Neuronal stem cell (in vitro differentiated cells): ENCODE measurements around the gene PCF11.

Experiments
- DNase-seq: peaks from one replicate; pipeline ENCODE4 v3.0.0-alpha.2; 2013; ENCODE audit warnings: low spot score
- H2AFZ ChIP-seq: one replicate; pipeline ENCODE4 v1.6.1; 2013; ENCODE audit warnings: mild to moderate bottlenecking, low read length, inconsistent platforms
- H2AK5ac ChIP-seq: 2 replicates; pipeline ENCODE4 v1.6.1; 2013; ENCODE audit warnings: low read depth, mild to moderate bottlenecking, inconsistent platforms, low read length, moderate library complexity, mixed read lengths
- H2BK120ac ChIP-seq: 2 replicates; pipeline ENCODE4 v1.6.1; 2013; ENCODE audit warnings: low read depth, mild to moderate bottlenecking, inconsistent platforms, low read length, moderate library complexity, mixed read lengths
- H2BK12ac ChIP-seq: one replicate; pipeline ENCODE4 v1.6.1; 2013; ENCODE audit warnings: low read length, inconsistent platforms
- H2BK15ac ChIP-seq: 2 replicates; pipeline ENCODE4 v1.6.1; 2013; ENCODE audit warnings: mild to moderate bottlenecking, low read length, inconsistent platforms, mixed read lengths
- H2BK5ac ChIP-seq: one replicate; pipeline ENCODE4 v1.6.1; 2013; ENCODE audit warnings: inconsistent platforms, mild to moderate bottlenecking, low read length, moderate library complexity
- H3K14ac ChIP-seq: one replicate; pipeline ENCODE4 v1.6.1; 2013; ENCODE audit warnings: low read length, inconsistent platforms
- H3K18ac ChIP-seq: 2 replicates; pipeline ENCODE4 v1.6.1; 2013; ENCODE audit warnings: low read length, inconsistent platforms
- H3K23ac ChIP-seq: 2 replicates; pipeline ENCODE4 v1.6.1; 2013; ENCODE audit warnings: low read depth, mild to moderate bottlenecking, mixed read lengths, low read length, inconsistent platforms; ENCODE audit not compliant: poor library complexity
- H3K27ac ChIP-seq: replicated peaks from 3 replicates; pipeline ENCODE4 v1.5.1; 2013; ENCODE audit warnings: low read length, inconsistent platforms
- H3K27me3 ChIP-seq, 3 experiments: 2 replicates each; pipeline ENCODE4 v1.6.1; 2013; ENCODE audit warnings: low read length in 3 of 3, mild to moderate bottlenecking in 2 of 3, inconsistent platforms in 1 of 3, low read depth in 1 of 3, mixed read lengths in 1 of 3, moderate library complexity in 1 of 3; ENCODE audit not compliant: control insufficient read depth in 3 of 3, insufficient read depth in 3 of 3
- H3K36me3 ChIP-seq, 2 donors: replicated peaks in 1 of 2; 2 replicates each; pipeline ENCODE4 v1.6.1; 2013; ENCODE audit warnings: low read length in 2 of 2; ENCODE audit not compliant: control insufficient read depth in 2 of 2, insufficient read depth in 2 of 2
- H3K4ac ChIP-seq: 2 replicates; pipeline ENCODE4 v1.6.1; 2013; ENCODE audit warnings: inconsistent platforms, mild to moderate bottlenecking, low read length, moderate library complexity
- H3K4me1 ChIP-seq, 2 donors: 1 replicate in 1 of 2; 2 replicates in 1 of 2; pipeline ENCODE4 v1.6.1; 2013; ENCODE audit warnings: low read length in 2 of 2, low read depth in 1 of 2; ENCODE audit not compliant: control insufficient read depth in 2 of 2, insufficient read depth in 1 of 2
- H3K4me2 ChIP-seq: one replicate; pipeline ENCODE4 v1.6.1; 2013; ENCODE audit warnings: mild to moderate bottlenecking, low read length, inconsistent platforms; ENCODE audit not compliant: insufficient read depth, poor library complexity, severe bottlenecking
- H3K4me3 ChIP-seq, 2 donors: 2 replicates each; pipeline ENCODE4 v1.5.1; 2013; ENCODE audit warnings: low read length in 2 of 2, mild to moderate bottlenecking in 2 of 2, inconsistent platforms in 1 of 2, moderate library complexity in 1 of 2
- H3K79me1 ChIP-seq: one replicate; pipeline ENCODE4 v1.6.1; 2013; ENCODE audit warnings: low read depth, mild to moderate bottlenecking, inconsistent platforms, low read length, moderate library complexity
- H3K9ac ChIP-seq: one replicate; pipeline ENCODE4 v1.6.1; 2013; ENCODE audit warnings: mild to moderate bottlenecking, low read depth, low read length, inconsistent platforms; ENCODE audit not compliant: poor library complexity
- H3K9me3 ChIP-seq, 2 donors: replicated peaks in 1 of 2; 2 replicates each; pipeline versions ENCODE3 to v1.6.1; 2013; ENCODE audit warnings: low read length in 2 of 2, mild to moderate bottlenecking in 2 of 2, inconsistent platforms in 1 of 2, low read depth in 1 of 2, mixed read lengths in 1 of 2, moderate library complexity in 1 of 2; ENCODE audit not compliant: control insufficient read depth in 2 of 2, insufficient read depth in 1 of 2
- H4K8ac ChIP-seq: one replicate; pipeline ENCODE4 v1.6.1; 2013; ENCODE audit warnings: low read depth, mild to moderate bottlenecking, inconsistent platforms, low read length, moderate library complexity
- H4K91ac ChIP-seq: one replicate; pipeline ENCODE4 v1.6.1; 2013; ENCODE audit warnings: low read length, low read depth, mild to moderate bottlenecking, inconsistent platforms; ENCODE audit not compliant: poor library complexity
- WGBS, 2 donors: extraction: QIAGEN DNeasy Blood & Tissue Kit; methylation state at CpG; one replicate each; pipeline ENCODE4 v1.1.7; 2013; ENCODE audit warnings: missing lambda C conversion rate in 2 of 2, mixed read lengths in 1 of 2; ENCODE audit not compliant: insufficient read length in 2 of 2, insufficient replicate concordance in 1 of 2; ENCODE audit errors: extremely low coverage in 2 of 2; 5-methylcytosine and 5-hydroxymethylcytosine counted together

The PCF11 gene

GRCh38 chr11:83139310-83139709 lies 17.6 kb upstream of the PCF11 start:
- H3K4ac ChIP-seq: no peak overlapping the region
- no peak for DNase-seq
- WGBS, 2 donors: no CpG with 5 or more reads among the region's 6 CpGs
- no peak overlapping the region for H3K9ac ChIP-seq
- H2AFZ ChIP-seq: no peak overlapping the region
- no peaks in the 10 kb centered on the region for H3K79me1 ChIP-seq
- H3K36me3 ChIP-seq: no peaks in the 10 kb centered on the region
- H3K18ac ChIP-seq: no peak overlapping the region
- no peak overlapping the region for H2AK5ac ChIP-seq
- no peak overlapping the region for H4K91ac ChIP-seq
- no peak overlapping the region for H3K27ac ChIP-seq
- H3K4me1 ChIP-seq: no peaks in the 10 kb centered on the region
- no peaks in the 10 kb centered on the region for H3K9me3 ChIP-seq
- H2BK5ac ChIP-seq: no peak overlapping the region
- H2BK12ac ChIP-seq: no peak overlapping the region
- H3K23ac ChIP-seq: no peak overlapping the region
- no peak overlapping the region for H2BK120ac ChIP-seq
- no peak overlapping the region for H3K14ac ChIP-seq
- H3K4me2 ChIP-seq: no peak overlapping the region
- H3K4me3 ChIP-seq: no peak overlapping the region
- peaks cover 0 to 17% (median 0%) of the 10 kb centered on the region in 3 experiments for H3K27me3 ChIP-seq
- H4K8ac ChIP-seq: no peak overlapping the region
- no peak overlapping the region for H2BK15ac ChIP-seq

- Histone ChIP-seq H3K27ac (no peak overlapping the region), H3K79me1 (no peaks in the 10 kb centered on the region), H2AK5ac (no peak overlapping the region), H2BK5ac (no peak overlapping the region), H3K36me3 (no peaks in the 10 kb centered on the region), H2BK15ac (no peak overlapping the region), H2BK12ac (no peak overlapping the region), H3K18ac (no peak overlapping the region), H3K4me3 (no peak overlapping the region), H4K8ac (no peak overlapping the region), H3K4ac (no peak overlapping the region), H3K4me1 (no peaks in the 10 kb centered on the region), H3K4me2 (no peak overlapping the region), H4K91ac (no peak overlapping the region), H3K23ac (no peak overlapping the region), H3K14ac (no peak overlapping the region), H3K9me3 (no peaks in the 10 kb centered on the region), H2AFZ (no peak overlapping the region), H3K9ac (no peak overlapping the region), H3K27me3 (peaks cover 0 to 17% (median 0%) of the 10 kb centered on the region in 3 experiments), H2BK120ac (no peak overlapping the region)
- DNase-seq: no peak
- 100% methylated on average over 2 of the region's 11 CpGs; no CpG with 5 or more reads in 1 of the 2 donors for WGBS, 2 donors
Measured at GRCh38 chr11:83140691-83141455, 16.1 kb upstream of the PCF11 start.

GRCh38 chr11:83147895-83148294 lies 9.0 kb upstream of the PCF11 start:
- Histone ChIP-seq H3K23ac (no peak overlapping the region), H3K4ac (no peak overlapping the region), H2AK5ac (no peak overlapping the region), H2BK5ac (no peak overlapping the region), H3K4me2 (no peak overlapping the region), H3K9ac (no peak overlapping the region), H3K4me3 (no peak overlapping the region), H3K4me1 (no peaks in the 10 kb centered on the region), H4K91ac (no peak overlapping the region), H3K18ac (no peak overlapping the region), H3K27ac (no peak overlapping the region), H3K36me3 (no peaks in the 10 kb centered on the region), H3K9me3 (no peaks in the 10 kb centered on the region), H3K14ac (no peak overlapping the region), H2BK15ac (no peak overlapping the region), H3K27me3 (no peaks in the 10 kb centered on the region), H3K79me1 (no peaks in the 10 kb centered on the region), H2AFZ (no peak overlapping the region), H4K8ac (no peak overlapping the region), H2BK120ac (no peak overlapping the region), H2BK12ac (no peak overlapping the region)
- no CpG with 5 or more reads among the region's 4 CpGs for WGBS, 2 donors
- DNase-seq: no peak

GRCh38 chr11:83150450-83150849 lies 6.5 kb upstream of the PCF11 start:
- Histone ChIP-seq H2BK5ac (no peak overlapping the region), H3K27ac (no peak overlapping the region), H3K79me1 (no peaks in the 10 kb centered on the region), H3K4ac (no peak overlapping the region), H3K14ac (no peak overlapping the region), H2BK12ac (no peak overlapping the region), H3K4me1 (no peaks in the 10 kb centered on the region), H2AK5ac (no peak overlapping the region), H4K8ac (no peak overlapping the region), H3K36me3 (no peaks in the 10 kb centered on the region), H2BK120ac (no peak overlapping the region), H3K4me2 (no peak overlapping the region), H3K4me3 (no peak overlapping the region), H3K23ac (no peak overlapping the region), H4K91ac (no peak overlapping the region), H3K27me3 (no peaks in the 10 kb centered on the region), H2AFZ (no peak overlapping the region), H2BK15ac (no peak overlapping the region), H3K18ac (no peak overlapping the region), H3K9ac (no peak overlapping the region), H3K9me3 (no peaks in the 10 kb centered on the region)
- DNase-seq: no peak
- no CpG with 5 or more reads among the region's 2 CpGs for WGBS, 2 donors
